IMR-90 (cell line): ENCODE results near the gene ATP6V1E1.

Experiments used
- BHLHE40 ChIP-seq: fragments of 150-350 bp; IDR thresholded peaks from 2 replicates; pipeline ENCODE4 v1.6.1; 2016; ENCODE audit warnings: mild to moderate bottlenecking, low read depth, low read length
- CEBPB ChIP-seq: IDR thresholded peaks from 2 replicates; pipeline ENCODE4 v1.6.1; 2012; ENCODE audit warnings: low read depth, low read length, improper control_type of control experiment
- CHD1 ChIP-seq: IDR thresholded peaks from 2 replicates; pipeline ENCODE4 v1.6.1; 2012; ENCODE audit warnings: low read depth, low read length, improper control_type of control experiment
- CTCF ChIP-seq: conservative IDR thresholded peaks from 2 replicates; pipeline ENCODE4 v1.5.1; 2012; ENCODE audit warnings: mild to moderate bottlenecking, low read depth, low read length, improper control_type of control experiment
- MAFK ChIP-seq: IDR thresholded peaks from 2 replicates; pipeline ENCODE4 v1.6.1; 2012; ENCODE audit warnings: low read depth, low read length, improper control_type of control experiment
- MAZ ChIP-seq: IDR thresholded peaks from 2 replicates; pipeline ENCODE4 v1.6.1; 2012; ENCODE audit warnings: low read depth, mild to moderate bottlenecking, low read length, improper control_type of control experiment, moderate library complexity, borderline replicate concordance
- MXI1 ChIP-seq: IDR thresholded peaks from 2 replicates; pipeline ENCODE4 v1.6.1; 2012; ENCODE audit warnings: low read depth, mild to moderate bottlenecking, low read length, moderate library complexity, borderline replicate concordance
- POLR2A ChIP-seq: IDR thresholded peaks from 2 replicates; pipeline ENCODE4 v1.6.1; 2012; ENCODE audit warnings: mild to moderate bottlenecking, low read depth, low read length
- RAD21 ChIP-seq: IDR thresholded peaks from 2 replicates; pipeline ENCODE4 v1.6.1; 2012; ENCODE audit warnings: low read length, improper control_type of control experiment
- RCOR1 ChIP-seq: IDR thresholded peaks from 2 replicates; pipeline ENCODE4 v1.6.1; 2012; ENCODE audit warnings: mild to moderate bottlenecking, low read length, improper control_type of control experiment; ENCODE audit not compliant: insufficient replicate concordance
- SMC3 ChIP-seq: fragments of 150-350 bp; IDR thresholded peaks from 2 replicates; pipeline ENCODE4 v1.6.1; 2016; ENCODE audit warnings: low read depth, mild to moderate bottlenecking, antibody characterized with exemption, low read length, moderate library complexity
- USF2 ChIP-seq: fragments of 150-350 bp; IDR thresholded peaks from 2 replicates; pipeline ENCODE4 v1.6.1; 2017; ENCODE audit warnings: mild to moderate bottlenecking, antibody characterized with exemption, low read length, low read depth

GRCh38 chr22:17566776-17567175 is 61.8 kb downstream of the ATP6V1E1 start:
- TF ChIP-seq POLR2A (no peak), CTCF (no peak), SMC3 (no peak), USF2 (no peak), MAZ (no peak), MXI1 (no peak), CEBPB (no peak), CHD1 (no peak), BHLHE40 (no peak), MAFK (no peak), RAD21 (no peak), RCOR1 (no peak)
